ENCODE results near the gene CLIC1.

DNA sequence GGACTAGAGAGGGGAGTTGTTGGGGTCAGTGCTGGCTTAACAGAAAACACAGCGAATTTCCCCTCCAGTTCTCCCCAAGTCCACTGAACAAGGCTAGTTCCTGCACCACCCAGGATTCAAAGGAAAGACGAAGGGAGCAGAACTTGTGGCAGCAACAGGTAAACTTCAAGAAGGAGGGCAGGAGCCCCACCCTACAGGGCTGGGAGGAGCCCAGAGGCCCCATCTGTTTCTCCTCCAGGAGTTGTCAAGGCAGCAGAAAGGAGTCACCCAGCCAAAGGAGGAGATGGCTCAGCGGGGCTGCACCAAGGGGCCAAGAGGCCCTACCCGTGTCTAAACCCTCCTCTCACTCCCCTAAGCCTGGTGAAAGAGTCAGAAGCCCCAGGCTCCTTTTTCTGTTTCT is 27.9 kb upstream of the CLIC1 start:
- TF ChIP-seq POLR2A (IDR thresholded peaks at IDR 0.05; ENCODE audit: low read depth, low read length) (no peak), POLR2AphosphoS5 (IDR thresholded peaks at IDR 0.05; ENCODE audit: low read depth, low read length) (no peak)
